GM12874 (cell line): Measurements from ENCODE around the gene MAPKAPK2.

Source experiments
- TF ChIP-seq, protein P1 (sequence below): IDR thresholded peaks from 2 replicates; pipeline ENCODE4 v1.5.1; 2011; ENCODE audit warnings: low read depth, mild to moderate bottlenecking, control low read depth, low read length, moderate library complexity; ENCODE audit not compliant: insufficient read depth

Gene MAPKAPK2

DNA sequence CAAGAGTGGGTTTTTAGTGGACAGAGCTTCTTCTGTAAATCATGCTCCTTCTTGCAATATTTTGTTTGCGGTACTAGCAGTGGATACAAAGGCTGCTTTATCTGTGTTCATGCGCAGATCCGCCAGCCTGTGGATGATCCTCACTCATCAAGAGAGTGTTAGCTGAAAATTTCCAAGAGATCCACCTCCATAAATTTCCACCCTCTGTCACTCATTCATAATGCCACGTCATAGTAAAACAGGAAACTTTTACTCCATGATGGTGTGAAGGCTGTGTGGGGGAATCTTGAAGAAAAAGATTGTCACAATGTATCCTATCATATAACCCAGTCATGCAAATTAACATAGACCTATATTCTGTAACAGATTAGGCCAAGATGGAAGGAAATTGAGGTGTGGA lies 4.4 kb upstream of the MAPKAPK2 start:
- TF ChIP-seq, protein P1, sequence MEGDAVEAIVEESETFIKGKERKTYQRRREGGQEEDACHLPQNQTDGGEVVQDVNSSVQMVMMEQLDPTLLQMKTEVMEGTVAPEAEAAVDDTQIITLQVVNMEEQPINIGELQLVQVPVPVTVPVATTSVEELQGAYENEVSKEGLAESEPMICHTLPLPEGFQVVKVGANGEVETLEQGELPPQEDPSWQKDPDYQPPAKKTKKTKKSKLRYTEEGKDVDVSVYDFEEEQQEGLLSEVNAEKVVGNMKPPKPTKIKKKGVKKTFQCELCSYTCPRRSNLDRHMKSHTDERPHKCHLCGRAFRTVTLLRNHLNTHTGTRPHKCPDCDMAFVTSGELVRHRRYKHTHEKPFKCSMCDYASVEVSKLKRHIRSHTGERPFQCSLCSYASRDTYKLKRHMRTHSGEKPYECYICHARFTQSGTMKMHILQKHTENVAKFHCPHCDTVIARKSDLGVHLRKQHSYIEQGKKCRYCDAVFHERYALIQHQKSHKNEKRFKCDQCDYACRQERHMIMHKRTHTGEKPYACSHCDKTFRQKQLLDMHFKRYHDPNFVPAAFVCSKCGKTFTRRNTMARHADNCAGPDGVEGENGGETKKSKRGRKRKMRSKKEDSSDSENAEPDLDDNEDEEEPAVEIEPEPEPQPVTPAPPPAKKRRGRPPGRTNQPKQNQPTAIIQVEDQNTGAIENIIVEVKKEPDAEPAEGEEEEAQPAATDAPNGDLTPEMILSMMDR, result no peak

DNA sequence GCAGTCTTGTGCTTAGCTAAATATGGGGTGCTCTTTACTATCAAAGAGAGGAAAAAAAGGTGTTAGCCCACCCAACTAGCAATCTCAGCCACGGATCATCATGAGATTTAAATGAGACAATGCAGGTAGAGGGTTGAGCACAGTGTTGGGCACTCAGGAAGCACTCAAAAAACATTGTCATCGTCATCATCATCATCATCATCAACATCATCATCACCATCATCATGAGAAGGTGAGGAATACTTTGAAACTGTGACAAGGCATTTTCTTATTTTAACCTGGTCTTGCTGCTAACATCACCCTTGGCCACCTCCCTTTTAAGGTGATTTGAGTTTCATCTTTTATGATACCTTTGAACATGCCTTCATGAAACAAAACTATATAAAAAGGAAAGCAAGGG lies 3.3 kb upstream of the MAPKAPK2 start:
- TF ChIP-seq, protein P1, result no peak

DNA sequence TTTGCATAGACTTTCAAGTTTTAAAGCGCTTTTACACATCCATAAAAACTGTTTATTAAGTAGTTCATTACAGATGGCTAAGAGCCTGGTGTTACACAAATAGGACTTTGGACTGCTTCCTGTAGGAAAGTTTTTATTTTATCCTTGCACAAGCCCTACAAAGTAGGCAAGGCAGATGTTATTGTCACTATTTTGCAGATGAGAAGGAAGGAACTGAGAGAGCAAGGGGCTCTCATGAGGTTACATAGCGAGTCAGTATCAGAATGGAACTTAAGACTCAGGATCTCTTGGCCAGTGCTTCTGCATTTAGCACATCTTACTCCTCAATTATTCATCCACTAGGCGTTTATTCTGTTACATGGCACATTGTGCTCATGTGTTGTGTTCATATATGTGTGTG lies 2.6 kb upstream of the MAPKAPK2 start:
- TF ChIP-seq, protein P1, result no peak

DNA sequence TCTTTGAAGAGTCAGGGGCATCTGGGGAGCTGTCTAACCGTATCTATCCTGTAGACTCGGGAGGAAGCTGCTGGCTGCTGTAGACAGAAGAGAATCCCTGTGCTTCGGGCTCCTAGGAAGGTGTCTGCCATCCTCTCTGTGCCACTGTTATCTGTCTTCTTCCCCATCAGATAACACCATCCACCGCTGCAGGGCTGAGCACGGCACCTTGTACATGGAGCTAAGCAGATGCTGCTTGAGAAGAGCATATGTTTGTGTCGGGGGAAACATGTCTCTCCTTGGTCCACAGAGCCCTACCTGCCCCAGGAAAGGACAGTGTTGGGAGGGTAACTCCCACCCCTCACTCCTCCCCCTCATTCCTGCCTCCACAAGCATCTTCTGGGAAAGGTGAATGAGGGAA lies 1.4 kb upstream of the MAPKAPK2 start:
- TF ChIP-seq, protein P1, result no peak

DNA sequence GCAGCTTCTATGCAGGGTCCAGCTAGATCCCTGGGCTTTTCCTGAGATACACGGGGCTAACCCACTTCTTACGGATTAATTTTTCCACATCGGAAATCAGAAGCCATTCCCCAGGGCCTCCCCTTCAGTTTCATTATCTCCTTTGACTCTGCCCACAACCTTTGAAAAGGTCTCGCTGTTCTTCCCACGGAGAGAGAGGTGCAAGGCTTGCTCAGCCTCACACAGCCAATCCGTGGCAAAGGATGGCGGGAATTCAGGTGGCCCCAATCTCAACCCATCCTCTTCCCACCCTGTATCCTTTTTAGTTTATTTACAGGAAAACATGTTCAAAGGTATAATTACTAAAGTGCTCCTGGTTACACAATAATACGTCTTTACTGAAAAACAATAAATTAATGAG lies 702 bp upstream of the MAPKAPK2 start:
- TF ChIP-seq, protein P1, result no peak

DNA sequence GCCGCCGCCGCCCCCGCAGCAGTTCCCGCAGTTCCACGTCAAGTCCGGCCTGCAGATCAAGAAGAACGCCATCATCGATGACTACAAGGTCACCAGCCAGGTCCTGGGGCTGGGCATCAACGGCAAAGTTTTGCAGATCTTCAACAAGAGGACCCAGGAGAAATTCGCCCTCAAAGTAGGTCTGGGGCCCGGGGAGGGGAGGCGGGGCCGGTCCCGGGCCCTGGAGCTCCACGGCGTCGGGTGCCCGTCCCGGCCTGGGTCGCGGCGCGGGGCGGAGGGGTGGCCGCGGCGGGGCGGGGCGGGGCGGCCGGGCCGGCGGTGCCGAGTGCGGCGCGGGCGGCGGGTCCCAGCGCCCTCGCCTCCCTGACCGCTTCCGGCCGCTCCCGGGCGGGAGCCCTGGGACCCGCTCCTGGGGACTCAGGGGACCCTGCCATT lies 646 bp downstream of the MAPKAPK2 start:
- TF ChIP-seq, protein P1, result no peak

DNA sequence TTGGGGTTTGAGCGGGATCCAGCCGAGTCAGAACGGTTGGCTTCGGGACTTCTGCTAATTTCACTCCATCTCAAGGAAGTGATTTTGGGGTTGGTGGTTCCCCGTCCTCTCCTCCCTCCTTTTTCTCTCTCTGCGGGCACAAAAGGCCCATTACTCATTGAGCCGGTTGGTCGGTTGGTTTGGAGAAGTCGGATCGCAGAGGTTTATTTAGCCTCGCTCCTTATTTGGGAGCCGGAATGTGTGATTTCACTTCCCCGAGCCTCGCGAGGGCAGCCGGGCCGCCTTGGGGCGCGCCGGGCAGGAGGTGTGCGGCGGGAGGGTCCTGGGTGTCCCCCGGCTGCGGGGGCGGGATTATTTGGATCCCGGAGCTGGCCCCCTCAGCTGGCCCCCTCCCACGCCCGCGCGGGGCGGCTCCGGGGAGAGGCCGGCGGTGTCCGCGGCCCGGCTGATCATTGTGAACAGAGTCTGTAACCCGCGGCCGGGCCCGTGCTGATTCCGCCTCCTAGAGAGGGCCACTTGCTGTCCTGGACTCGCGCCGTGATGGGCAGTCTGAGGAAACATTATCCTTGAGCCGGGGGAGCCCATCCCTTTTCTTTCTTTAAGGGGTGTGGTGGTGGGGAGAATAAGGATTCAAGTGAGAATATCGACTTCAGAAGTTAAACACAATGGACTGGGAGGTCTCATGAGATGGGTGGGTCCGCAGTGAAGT lies 1.2 kb downstream of the MAPKAPK2 start:
- TF ChIP-seq, protein P1, result no peak
